HG03280 (cell line): ENCODE data around the gene TMC1.
"Not testable (repeated sequence)": the region's sequence is repeated elsewhere in the genome, so short reads cannot be mapped to it uniquely, and the experiment has no call there.

Experiments used
- ATAC-seq: cut with Tn5 transposase; IDR thresholded peaks from one replicate; pipeline ENCODE4 v1.9.1; 2021; ENCODE audit warnings: mild to moderate bottlenecking, moderate library complexity; ENCODE audit not compliant: unreplicated experiment

TMC1 gene

DNA sequence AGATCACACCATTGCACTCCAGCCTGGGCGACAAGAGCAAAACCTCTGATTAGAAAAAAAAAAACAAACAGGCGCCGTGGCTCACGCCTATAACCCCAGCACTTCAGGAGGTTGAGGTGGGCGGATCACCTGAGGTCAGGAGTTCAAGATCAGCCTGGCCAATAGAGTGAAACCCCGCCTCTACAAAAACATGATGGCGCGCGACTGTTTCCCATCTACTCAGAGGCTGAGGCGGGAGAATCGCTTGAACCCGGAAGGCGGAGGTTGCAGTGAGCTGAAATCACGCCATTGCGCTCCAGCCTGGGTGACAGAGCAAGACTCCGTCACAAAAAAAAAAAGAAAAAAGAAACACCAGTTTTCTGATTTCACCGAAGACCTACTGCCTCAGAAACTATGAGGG lies at the start of gene TMC1:
Gene TMC1 (plus strand): TSS at position 193 of the 400 bp plus-strand sequence. CDS start 127,041 bp downstream, outside the sequence.
- not testable (repeated sequence) for ATAC-seq

DNA sequence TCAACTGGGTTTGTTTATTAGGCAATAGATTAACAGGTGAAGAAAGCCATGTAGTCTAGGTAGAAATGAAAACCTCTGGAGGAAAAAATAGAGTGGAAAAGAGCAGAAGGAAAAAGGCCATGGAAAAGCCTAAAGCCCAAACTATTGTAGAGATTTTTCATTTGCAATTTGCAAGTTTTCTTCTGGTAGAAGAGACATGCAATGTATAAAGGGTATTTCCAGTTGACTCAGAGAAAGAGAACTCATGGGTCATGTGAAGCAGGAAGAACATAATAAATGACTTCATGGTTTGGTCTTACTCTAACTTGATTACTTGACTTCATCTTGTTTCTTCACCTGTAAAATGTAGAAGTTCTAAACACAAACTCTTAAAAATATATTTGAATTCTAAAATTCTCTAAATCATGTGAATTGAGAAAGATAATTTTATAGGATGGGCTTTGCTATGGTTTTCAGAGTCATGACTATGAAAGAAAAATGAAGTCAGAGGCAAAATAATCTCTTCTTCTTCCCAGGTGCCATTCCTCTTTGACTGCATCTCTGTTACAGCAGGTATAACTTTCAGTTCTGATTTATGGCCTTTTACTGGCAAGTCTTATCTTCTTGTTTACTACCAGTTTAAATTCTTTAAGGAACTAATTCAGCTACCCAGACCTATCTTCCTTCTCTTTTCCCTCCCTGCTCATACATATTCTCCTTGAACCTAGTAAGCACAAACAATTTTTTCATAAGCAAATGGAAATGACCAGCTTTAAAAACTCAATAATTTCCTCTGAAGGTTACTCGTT lies 47.7 kb upstream of the TMC1 start:
- ATAC-seq: peak; percentile 77

GRCh38 chr9:72474676-72475075 lies 46.7 kb upstream of the TMC1 start:
- ATAC-seq: no peak

GRCh38 chr9:72476100-72476499 lies 45.3 kb upstream of the TMC1 start:
- no peak for ATAC-seq

DNA sequence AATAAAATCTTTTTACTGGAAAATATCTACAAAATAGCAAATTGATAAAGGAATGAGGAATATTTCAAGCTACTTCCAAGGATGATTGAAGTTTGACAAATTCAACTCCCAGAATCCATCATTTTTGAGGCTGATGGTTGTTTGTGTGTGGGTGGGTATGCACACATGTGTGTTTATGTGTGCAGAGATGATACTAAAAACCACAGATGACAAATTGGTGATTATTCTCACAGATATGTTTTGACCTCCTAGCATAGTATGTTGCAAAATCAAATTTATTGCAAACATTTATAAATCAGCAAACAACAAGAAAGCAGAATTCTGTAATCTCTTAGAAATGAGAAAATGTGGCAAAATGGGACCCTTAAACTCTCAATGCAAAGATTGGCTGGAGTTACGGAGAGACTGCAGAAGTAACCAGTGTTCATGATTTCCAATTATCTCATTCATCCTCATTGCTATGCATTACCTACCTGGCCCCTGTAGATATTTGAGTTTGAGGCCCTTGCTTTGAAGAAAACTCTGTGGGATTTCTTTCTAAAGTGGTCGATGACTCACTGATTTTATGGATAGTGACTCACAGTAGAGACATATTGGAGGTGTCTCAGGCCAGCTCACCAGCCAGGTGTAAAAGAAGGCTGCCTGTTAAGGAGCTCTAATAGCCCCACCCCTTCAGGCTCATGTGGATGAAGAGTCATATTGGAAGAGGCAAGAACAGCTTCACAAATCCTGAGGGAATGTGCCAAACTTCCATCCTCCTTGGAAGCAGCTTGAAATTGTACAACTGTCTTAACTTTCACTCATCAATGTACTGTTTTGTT lies 44.6 kb upstream of the TMC1 start:
- ATAC-seq: no peak

GRCh38 chr9:72477930-72478518 lies 43.4 kb upstream of the TMC1 start:
- no peak for ATAC-seq

- no peak for ATAC-seq
Measured at GRCh38 chr9:72478966-72479365, 42.4 kb upstream of the TMC1 start.

GRCh38 chr9:72480261-72480660 lies 41.1 kb upstream of the TMC1 start:
- not testable (repeated sequence) for ATAC-seq

DNA sequence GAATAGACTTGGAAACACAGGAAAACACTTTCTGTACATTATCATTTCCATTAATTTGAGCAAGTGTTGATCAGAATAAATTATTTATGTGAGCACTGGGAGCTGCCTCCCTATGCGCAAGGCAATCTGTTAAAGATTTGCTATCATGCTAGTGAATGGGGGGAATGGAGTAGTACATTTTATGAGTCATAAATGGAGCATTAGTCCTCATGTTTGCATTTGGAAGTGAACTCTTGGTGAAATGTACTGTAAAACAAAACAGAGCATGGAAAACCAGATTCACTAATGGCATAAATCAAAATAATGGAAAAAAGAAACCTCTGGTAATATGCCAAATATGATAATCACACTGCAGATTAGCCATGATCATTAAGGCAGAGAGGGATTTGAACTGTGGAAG lies 40.5 kb upstream of the TMC1 start:
- ATAC-seq: no peak

DNA sequence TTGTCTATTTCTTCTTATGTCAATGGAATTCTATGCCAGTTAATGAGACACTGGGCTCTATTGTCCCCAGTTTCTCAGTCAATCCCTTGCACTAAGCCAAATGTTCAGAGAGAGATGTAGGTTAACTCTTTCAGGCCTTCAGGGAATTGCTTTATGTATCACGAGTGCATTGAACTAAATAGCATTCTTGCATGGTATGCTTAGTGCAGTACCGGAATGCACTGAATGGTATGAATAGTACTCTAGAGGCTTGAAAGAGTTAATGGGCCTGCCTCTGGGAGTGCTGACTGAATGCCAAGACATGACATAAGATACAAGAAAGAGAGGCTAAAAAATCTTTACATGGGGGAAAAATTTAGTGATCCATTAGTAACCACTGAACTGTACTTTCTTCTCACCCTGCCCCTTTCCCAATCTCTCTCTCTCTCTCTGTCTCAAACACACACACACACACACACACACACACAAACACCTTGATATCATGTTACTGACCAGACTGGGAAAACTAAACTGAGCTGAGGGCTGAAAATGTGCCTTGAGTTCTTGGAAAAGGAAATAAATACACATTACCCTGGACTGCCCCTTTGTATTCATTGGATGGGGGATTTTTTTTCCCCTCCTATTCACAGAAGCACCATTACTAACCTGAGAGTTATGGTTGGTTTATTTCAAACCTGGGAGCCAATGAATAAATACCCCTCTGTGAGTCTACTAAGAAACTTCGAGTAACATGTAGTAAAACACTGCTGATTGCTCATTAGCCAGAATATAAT lies 35.4 kb upstream of the TMC1 start:
- no peak for ATAC-seq

DNA sequence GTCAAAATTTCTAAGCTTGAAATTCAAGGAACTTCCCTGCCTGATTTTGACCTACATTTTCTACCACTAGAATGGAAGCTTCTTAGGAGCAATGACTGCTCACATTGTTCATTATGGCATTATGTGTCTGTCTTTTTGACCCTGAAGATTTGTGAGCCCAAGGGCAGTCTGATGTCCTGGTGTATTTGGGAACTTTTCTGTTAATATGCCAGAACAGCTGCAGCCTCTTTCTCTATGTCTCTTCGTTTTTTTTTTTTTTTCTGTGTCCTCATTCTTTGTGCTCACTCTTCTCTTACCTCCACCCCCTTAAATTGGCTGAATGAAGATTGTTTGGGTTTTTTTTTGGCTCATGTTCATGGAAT lies 34.8 kb upstream of the TMC1 start:
- no peak for ATAC-seq

DNA sequence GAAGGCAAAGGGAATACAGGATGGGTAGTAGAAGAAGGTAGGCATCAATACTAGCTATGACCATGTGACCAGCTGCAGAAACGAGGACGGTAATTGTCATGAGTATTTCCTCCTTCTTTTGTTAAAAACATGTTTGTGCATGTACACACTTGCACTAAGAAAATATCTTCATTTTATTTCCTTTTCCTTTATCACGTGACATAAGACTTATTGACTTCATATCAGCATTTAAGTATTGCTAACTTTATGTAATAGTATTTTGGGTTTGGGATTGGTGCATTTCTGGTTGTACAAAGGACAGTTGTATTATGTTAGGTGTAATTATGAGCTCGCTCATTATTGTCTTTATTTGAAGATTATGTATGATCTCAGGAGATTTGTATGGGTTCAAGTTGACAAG lies 33.7 kb upstream of the TMC1 start:
- ATAC-seq: not testable (repeated sequence)

GRCh38 chr9:72489986-72490385 lies 31.4 kb upstream of the TMC1 start:
- no peak for ATAC-seq

DNA sequence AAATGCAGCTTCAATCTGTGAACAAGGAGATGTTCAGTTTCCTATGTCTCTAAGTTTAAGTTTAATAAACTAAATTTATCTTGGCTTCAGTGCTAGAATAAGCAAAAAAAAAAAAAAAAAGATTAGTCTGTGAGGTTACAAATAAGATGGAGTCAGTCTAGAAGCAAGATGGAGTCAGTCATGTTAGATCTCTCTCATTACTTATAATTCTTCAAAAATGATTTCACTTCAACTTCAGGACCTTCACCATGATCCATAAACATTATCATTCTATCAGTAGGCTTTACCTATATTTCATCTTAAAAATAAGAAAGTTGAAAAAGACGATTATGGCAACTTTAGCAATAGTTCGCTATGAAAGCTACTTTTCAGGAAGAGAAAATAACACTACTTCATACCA lies 30.2 kb upstream of the TMC1 start:
- ATAC-seq: no peak

DNA sequence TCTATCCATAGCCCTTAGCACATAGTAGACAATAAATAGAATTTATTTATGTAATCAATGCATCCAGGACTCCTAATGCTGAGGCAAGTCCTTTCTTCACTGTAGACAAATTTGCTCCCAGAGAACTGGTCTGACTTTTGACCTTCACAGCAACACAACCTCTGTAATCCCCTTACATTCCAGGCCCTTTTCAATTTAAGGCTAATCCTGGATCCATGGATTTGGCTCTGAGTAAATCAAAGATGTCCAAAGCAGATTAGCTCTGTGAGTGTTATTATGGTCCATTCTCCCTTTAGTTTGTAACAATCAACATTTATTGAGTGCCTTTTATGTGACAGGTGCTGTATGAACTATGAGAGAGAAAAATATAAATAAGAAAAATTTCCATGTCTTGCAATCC lies 27.4 kb upstream of the TMC1 start:
- ATAC-seq: no peak

GRCh38 chr9:72497447-72498046 lies 23.9 kb upstream of the TMC1 start:
- ATAC-seq: no peak

- no peak for ATAC-seq
Measured at GRCh38 chr9:72506615-72507014, 14.8 kb upstream of the TMC1 start.

DNA sequence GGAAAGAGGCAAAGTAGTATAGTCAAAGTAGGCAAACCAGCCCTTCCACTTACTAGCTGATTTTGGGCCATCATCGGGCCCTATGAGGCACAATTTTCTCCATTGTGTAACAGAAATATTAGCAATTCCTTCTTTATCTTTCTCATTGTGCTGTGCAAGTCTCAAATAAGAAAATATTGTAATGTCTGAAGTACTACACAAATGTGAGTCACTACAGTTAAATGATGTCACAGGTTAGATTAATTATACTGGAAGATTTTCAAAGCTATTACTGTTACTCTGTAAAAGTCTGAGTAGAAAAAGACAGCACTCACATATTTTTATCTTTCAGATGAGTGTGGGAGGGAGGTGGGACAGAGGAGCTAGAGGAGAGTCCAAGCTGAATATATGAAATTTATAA lies 12.4 kb upstream of the TMC1 start:
- ATAC-seq: no peak

- peak; percentile 90 for ATAC-seq
Measured at GRCh38 chr9:72509635-72510034, 11.8 kb upstream of the TMC1 start.

DNA sequence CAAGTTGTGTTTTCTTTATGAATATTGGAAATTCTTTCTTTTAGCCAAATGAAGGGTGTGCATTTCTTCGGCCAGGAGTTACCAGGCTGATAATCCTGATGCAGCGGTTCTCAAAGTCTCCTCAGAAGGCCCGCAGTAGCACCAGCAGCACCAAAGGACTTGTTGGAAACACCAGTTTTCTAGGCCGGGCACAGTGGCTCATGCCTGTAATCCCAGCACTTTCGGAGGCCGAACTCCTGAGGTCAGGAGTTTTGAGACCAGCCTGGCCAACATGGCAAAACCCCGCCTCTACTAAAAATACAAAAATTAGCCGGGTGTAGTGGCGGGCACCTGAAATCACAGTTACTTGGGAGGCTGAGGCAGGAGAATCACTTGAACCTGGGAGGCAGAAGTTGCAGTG lies 397 bp upstream of the TMC1 start:
- not testable (repeated sequence) for ATAC-seq
